Peyer's patch (tissue), 4 donors: ENCODE results near the gene MCTP1.

Experiments
- POLR2A ChIP-seq, 2 donors: fragments of 450-650 bp; IDR thresholded peaks; one replicate each; pipeline ENCODE4 v1.5.1; 2017; ENCODE audit warnings: antibody characterized with exemption in 2 of 2, mild to moderate bottlenecking in 2 of 2, moderate library complexity in 2 of 2
- TF ChIP-seq, protein P1 (sequence below), 6 experiments: fragments of 450-650 bp in 4 of 6; fragments of 200-600 bp in 2 of 6; sonication (generic) in 1 of 6; IDR thresholded peaks; one replicate each; pipeline ENCODE4 v1.5.1; 2017 to 2019; ENCODE audit warnings: antibody characterized with exemption in 6 of 6, mild to moderate bottlenecking in 3 of 6, moderate library complexity in 1 of 6

DNA sequence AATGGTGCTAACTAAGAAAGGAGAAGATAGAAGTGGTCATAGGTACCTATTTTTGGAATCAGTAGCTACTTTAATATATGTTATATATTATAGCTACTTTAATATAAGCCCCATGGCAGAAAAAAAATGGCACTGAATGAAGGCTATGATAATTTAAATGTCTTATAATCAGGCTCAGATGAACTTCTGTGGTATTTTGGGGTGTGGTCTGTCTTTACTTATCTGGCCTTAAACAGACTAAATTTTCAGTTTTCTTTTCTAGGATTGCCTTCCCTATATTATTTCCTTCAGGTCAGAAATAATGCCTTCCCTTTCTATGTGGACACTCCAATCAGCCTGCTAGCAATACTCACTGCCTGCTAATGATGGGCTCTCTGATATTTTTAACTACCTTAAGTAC is 374.2 kb downstream of the MCTP1 start:
- TF ChIP-seq, protein P1, sequence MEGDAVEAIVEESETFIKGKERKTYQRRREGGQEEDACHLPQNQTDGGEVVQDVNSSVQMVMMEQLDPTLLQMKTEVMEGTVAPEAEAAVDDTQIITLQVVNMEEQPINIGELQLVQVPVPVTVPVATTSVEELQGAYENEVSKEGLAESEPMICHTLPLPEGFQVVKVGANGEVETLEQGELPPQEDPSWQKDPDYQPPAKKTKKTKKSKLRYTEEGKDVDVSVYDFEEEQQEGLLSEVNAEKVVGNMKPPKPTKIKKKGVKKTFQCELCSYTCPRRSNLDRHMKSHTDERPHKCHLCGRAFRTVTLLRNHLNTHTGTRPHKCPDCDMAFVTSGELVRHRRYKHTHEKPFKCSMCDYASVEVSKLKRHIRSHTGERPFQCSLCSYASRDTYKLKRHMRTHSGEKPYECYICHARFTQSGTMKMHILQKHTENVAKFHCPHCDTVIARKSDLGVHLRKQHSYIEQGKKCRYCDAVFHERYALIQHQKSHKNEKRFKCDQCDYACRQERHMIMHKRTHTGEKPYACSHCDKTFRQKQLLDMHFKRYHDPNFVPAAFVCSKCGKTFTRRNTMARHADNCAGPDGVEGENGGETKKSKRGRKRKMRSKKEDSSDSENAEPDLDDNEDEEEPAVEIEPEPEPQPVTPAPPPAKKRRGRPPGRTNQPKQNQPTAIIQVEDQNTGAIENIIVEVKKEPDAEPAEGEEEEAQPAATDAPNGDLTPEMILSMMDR (IDR thresholded peaks at IDR 0.05), result no peak
- TF ChIP-seq POLR2A (IDR thresholded peaks at IDR 0.05), result no peak
